ENCODE results near the gene PNMA8B.
"Not testable (repeated sequence)": the region's sequence is repeated elsewhere in the genome, so short reads cannot be mapped to it uniquely, and the experiment has no call there.

The PNMA8B gene, protein sequence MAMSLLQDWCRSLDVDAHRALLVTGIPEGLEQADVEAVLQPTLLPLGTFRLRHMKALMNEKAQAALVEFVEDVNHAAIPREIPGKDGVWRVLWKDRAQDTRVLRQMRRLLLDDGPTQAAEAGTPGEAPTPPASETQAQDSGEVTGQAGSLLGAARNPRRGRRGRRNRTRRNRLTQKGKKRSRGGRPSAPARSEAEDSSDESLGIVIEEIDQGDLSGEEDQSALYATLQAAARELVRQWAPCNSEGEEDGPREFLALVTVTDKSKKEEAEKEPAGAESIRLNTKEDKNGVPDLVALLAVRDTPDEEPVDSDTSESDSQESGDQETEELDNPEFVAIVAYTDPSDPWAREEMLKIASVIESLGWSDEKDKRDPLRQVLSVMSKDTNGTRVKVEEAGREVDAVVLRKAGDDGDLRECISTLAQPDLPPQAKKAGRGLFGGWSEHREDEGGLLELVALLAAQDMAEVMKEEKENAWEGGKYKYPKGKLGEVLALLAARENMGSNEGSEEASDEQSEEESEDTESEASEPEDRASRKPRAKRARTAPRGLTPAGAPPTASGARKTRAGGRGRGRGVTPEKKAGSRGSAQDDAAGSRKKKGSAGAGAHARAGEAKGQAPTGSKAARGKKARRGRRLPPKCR

DNA sequence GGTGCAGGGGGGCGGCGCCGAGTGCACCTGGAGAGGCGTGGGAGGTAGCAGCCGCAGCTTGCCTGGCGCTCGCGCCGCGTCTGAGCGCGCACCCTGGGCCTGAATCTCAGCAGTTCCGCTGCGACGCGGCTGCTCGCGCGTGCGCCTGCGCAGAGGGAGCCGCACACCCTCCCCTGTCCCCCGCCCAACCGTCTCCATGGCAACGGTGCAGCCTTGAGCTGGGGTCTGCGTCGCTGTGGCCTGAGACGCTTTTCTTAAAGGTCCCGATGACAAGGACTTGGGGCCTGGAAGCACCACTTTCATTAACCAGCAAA is at the start of gene PNMA8B:
Gene PNMA8B, minus strand, starts transcription at position 82 of the 314 bp plus-strand sequence. CDS start 402 bp downstream, outside the sequence.
- DNase-seq = no peak

DNA sequence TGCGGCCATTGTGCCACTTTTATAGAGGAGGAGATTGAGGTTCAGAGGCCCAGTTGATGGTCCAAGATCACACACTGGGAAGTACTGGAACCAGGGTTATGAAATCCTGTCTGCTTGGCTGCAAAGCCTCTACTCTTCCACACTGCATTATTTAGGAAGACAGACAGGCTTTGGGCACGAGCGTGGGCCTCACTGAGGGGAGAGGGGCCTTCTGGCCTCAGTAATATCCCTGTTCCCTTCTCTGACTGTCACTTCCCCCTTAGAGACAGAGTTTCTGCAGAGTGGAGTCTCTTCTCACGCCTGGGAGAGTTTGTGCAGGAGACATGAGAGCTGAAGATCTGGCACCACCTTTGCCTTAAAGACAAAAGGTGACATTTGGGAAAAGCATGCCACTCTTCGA is 49.0 kb upstream of the PNMA8B start:
- DNase-seq = no peak

DNA sequence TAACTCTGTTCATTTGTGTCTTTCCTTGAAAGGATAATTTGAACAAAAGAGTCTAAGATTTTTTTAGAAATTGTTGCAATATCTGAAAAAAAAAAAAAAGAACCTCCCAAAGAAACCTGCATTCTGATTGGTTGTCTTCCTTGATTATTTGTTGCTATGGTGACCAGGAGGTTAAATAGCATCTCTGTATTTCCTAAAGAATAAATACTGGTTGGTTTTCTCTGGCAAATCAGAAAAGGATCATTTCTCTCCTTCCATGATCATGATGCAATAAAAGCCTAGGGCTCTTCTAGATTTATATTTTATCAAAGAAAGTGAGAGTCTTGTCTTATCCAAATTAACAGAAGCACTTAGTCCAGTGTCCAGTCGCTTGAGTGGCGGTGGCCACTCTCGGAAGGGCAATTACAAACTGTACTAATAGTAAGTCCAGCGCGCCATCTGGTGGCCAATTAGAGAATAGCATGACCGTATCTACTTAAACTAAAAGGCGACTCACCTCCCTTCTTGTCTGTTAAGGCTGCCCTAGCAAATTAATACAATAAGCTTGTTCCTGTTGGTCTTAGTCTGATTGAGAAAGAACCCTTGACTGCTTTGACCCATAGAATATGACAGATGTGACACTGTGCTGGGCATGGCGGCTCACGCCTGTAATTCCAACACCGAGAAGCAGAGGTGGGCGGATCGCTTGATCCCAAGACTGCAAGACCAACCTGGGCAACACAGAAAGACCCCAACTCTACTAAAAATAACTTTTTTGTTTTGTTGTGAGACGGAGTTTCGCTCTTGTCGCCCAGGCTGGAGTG is 47.0 kb upstream of the PNMA8B start:
- DNase-seq = peak; percentile 75 to 78

- DNase-seq = peak; percentile 65 to 67
Measured at GRCh38 chr19:46537136-46538097, 41.8 kb upstream of the PNMA8B start.

GRCh38 chr19:46536391-46536790 is 40.7 kb upstream of the PNMA8B start:
- DNase-seq = no peak

GRCh38 chr19:46533621-46534081 is 38.0 kb upstream of the PNMA8B start:
- no peak for DNase-seq

GRCh38 chr19:46533078-46533620 is 37.5 kb upstream of the PNMA8B start:
- no peak for DNase-seq

DNA sequence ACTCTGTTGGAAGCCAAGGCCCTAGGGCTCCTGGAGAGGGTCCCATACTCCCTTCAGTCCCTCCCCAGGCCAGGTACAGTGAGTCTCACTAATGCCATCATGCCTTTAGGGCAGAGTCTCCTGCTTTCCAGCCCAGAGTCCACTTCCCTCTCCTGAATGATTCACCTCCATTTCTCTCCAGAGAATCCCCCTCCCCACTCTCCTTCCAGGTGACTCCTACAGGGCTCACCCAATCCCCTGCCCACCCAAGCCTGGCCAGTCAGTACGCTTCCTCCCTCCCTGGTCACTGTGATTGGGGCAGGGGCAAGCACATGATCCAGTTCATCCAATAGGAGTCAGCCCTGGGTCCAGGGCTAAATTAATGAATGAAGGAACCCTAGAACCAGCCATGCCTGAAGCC is 35.0 kb upstream of the PNMA8B start:
- DNase-seq = no peak

DNA sequence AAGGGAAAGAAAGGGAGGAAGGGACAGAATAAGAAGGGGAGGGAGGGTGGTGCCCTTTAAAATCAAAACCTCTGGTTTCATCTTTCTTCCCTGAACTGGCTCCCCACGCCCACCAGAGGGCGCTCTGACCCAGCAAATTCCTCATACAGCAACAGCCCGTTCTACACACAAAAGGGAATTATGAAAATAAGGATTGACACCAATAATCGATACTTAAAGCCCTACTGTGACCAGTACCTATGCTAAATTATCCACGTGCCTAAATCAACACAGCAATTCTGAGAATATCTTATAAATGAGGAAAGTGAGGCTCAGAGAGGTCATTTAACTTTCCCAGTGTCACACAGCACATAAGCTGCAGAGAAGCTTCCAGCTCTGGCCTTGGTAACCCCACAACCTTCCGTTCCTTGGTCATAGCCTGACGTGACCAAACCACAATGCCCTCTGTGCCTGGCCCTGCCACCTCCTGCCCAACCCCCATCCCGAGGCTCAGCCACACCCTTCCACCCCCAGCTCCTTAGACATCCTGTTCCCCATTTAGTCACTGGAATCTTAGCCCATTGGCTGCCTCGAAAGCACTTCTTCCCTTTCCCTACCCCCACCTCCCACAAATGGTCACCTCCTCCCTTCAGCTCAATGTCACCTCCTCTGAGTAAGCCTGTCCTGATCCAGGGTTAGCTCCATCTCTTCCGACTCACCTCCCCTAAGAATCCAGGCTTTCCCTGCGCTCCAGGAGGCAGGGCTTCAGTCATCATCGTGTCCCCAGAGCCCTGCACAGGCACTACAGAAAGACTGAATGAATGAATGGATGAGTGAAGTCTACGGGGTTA is 34.2 kb upstream of the PNMA8B start:
- peak; percentile 76 for DNase-seq

GRCh38 chr19:46528601-46529590 is 33.2 kb upstream of the PNMA8B start:
- DNase-seq = no peak

DNA sequence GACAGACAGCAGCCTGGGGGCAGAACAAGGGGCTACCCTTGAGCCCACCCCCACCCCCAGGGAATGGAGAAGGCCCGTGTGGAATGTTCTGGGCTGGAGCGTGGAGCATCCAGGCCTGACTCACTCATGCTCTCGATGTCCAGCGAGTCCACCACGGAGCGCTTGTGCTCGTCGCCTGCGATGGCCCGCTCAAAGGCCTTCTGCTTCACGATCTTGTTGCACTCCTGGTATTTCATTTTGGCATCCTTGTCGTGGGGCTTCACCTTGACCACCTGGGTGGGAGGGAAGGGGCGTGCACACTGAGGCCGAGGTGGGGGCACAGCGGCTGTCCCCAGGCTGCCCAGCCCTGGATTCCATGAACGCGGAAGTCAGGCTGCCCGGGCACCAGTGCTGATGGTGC is 31.1 kb upstream of the PNMA8B start:
- not testable (repeated sequence) for DNase-seq

- DNase-seq = no peak
Measured at GRCh38 chr19:46524308-46524707, 28.6 kb upstream of the PNMA8B start.

DNA sequence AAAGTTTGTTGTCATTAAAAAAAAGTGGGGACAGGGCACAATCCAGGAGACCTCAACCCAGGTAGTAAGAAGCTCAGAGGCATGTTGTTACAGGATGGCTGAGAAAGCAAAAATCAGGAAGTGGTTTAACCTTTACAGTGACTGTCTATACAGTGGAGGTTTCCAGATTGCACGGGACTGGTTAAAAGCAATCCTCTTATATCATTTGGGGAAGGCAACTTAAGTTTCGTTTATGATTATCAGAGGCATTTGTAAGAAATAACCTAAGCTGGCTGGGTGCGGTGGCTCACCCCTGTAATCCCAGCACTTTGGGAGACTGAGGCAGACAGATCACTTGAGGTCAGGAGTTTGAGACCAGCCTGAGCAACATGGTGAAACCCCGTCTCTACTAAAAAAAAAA is 27.3 kb upstream of the PNMA8B start:
- not testable (repeated sequence) for DNase-seq

GRCh38 chr19:46521241-46521868 is 25.7 kb upstream of the PNMA8B start:
- DNase-seq = no peak

- DNase-seq = no peak
Measured at GRCh38 chr19:46520616-46521015, 24.9 kb upstream of the PNMA8B start.

- DNase-seq = no peak
Measured at GRCh38 chr19:46517471-46517870, 21.8 kb upstream of the PNMA8B start.

DNA sequence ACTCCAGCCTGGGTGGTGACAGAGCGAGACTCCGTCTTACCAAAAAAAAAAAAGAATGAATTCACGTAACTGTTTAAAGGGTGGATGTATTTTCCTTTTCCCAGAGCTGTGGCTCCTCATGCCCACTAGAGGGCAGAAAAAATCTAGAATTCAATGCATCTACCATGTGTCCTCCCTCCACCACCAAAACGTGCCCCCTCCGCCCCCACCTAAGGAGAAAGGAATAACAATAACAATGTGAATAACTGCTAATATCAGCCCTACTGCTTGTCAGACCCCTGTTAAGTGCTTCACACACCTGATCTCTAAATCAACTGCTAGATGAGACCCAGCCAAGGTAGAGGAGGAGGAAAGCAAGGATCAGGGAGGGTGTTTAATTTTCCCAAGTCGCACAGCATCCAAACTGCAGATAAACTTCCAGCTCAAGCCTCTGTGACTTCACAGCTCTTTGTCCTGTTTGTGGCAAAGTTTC is 20.2 kb upstream of the PNMA8B start:
- no peak for DNase-seq

DNA sequence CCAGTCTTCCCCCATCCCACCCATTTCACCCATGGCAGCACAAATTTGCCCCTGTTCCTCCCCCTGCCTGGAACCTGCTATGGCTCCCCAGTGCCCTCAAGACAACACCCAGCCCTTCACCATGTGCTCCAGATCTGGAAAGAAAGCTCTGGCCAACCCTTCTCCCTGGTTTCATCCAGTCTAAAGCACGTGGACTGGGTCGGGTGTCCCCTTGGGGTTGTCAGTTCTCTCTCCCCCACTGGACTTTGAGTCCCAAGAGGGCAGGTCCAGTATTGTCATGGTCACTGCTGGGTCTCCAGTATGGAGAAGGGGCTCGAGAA is 19.6 kb upstream of the PNMA8B start:
- no peak for DNase-seq

- DNase-seq = no peak
Measured at GRCh38 chr19:46514589-46515289, 19.1 kb upstream of the PNMA8B start.
